SK-N-SH treated with all-trans-retinoic acid at 6 μM for 48 hours (cell line): ENCODE results near the gene PRSS2.

Source experiments
- ATAC-seq: fragments of 200-7000 bp; cut with Tn5 transposase; 3 replicates; pipeline ENCODE4 v1.9.1; 2020; ENCODE audit warnings: mild to moderate bottlenecking, moderate library complexity
- BACH2 ChIP-seq: fragments of 250-450 bp; sonication (Bioruptor Pico); IDR thresholded peaks from 2 replicates; pipeline ENCODE4 v1.9.0; 2021; ENCODE audit warnings: mild to moderate bottlenecking, borderline replicate concordance
- CREB5 ChIP-seq: fragments of 250-450 bp; sonication (Bioruptor Pico); IDR thresholded peaks from 2 replicates; pipeline ENCODE4 v1.5.1; 2020; ENCODE audit warnings: low read depth, mild to moderate bottlenecking, moderate library complexity
- CSDC2 ChIP-seq: fragments of 250-450 bp; sonication (Bioruptor Pico); IDR thresholded peaks from 2 replicates; pipeline ENCODE4 v1.5.0; 2020; ENCODE audit warnings: mild to moderate bottlenecking, moderate library complexity
- ESRRG ChIP-seq: fragments of 250-450 bp; sonication (Bioruptor Pico); IDR thresholded peaks from 2 replicates; pipeline ENCODE4 v1.6.1; 2021; ENCODE audit warnings: mild to moderate bottlenecking
- GLIS3 ChIP-seq: fragments of 250-450 bp; sonication (Bioruptor Pico); IDR thresholded peaks from 2 replicates; pipeline ENCODE4 v1.5.0; 2020; ENCODE audit warnings: mild to moderate bottlenecking, moderate library complexity
- ISL1 ChIP-seq: fragments of 250-450 bp; sonication (Bioruptor Pico); IDR thresholded peaks from 2 replicates; pipeline ENCODE4 v2.1.2; 2022; ENCODE audit warnings: mild to moderate bottlenecking, moderate library complexity
- POU6F1 ChIP-seq: fragments of 250-450 bp; sonication (Bioruptor Pico); IDR thresholded peaks from 2 replicates; pipeline ENCODE4 v1.8.0; 2021; ENCODE audit warnings: low read depth, mild to moderate bottlenecking, moderate library complexity, borderline replicate concordance
- PPARA ChIP-seq: fragments of 250-450 bp; sonication (Bioruptor Pico); IDR thresholded peaks from 2 replicates; pipeline ENCODE4 v1.5.0; 2020; ENCODE audit warnings: mild to moderate bottlenecking, borderline replicate concordance
- SNAI2 ChIP-seq: fragments of 250-450 bp; sonication (Bioruptor Pico); IDR thresholded peaks from 2 replicates; pipeline ENCODE4 v1.5.0; 2020; ENCODE audit warnings: mild to moderate bottlenecking, moderate library complexity
- TCF4 ChIP-seq: fragments of 250-450 bp; sonication (Bioruptor Pico); IDR thresholded peaks from 2 replicates; pipeline ENCODE4 v1.8.0; 2021; ENCODE audit warnings: mild to moderate bottlenecking, moderate library complexity, borderline replicate concordance
- TOX ChIP-seq: fragments of 250-450 bp; sonication (Bioruptor Pico); IDR thresholded peaks from 2 replicates; pipeline ENCODE4 v1.8.0; 2021; ENCODE audit warnings: mild to moderate bottlenecking, moderate library complexity, borderline replicate concordance
- ZC3H10 ChIP-seq: fragments of 250-450 bp; sonication (Bioruptor Pico); IDR thresholded peaks from 2 replicates; pipeline ENCODE4 v1.5.1; 2021; ENCODE audit warnings: mild to moderate bottlenecking, moderate library complexity
- ZFP3 ChIP-seq: fragments of 250-450 bp; sonication (Bioruptor Pico); IDR thresholded peaks from 2 replicates; pipeline ENCODE4 v1.5.0; 2020; ENCODE audit warnings: mild to moderate bottlenecking, moderate library complexity
- ZFP30 ChIP-seq: fragments of 450-650 bp; formaldehyde crosslinking; IDR thresholded peaks from 2 replicates; pipeline ENCODE4 v1.5.0; 2022; ENCODE audit warnings: mild to moderate bottlenecking, moderate library complexity
- ZNF565 ChIP-seq: fragments of 450-650 bp; formaldehyde crosslinking; conservative IDR thresholded peaks from 2 replicates; pipeline ENCODE4 v1.5.0; 2020; ENCODE audit warnings: low read depth, mild to moderate bottlenecking, moderate library complexity
- ZNF70 ChIP-seq: fragments of 450-650 bp; formaldehyde crosslinking; IDR thresholded peaks from 2 replicates; pipeline ENCODE4 v1.5.0; 2020; ENCODE audit warnings: mild to moderate bottlenecking, moderate library complexity
- ZNF8 ChIP-seq: fragments of 450-650 bp; formaldehyde crosslinking; IDR thresholded peaks from 2 replicates; pipeline ENCODE4 v1.5.0; 2020; ENCODE audit warnings: mild to moderate bottlenecking, moderate library complexity
- TF ChIP-seq, protein P1 (sequence below): fragments of 250-450 bp; sonication (Bioruptor Pico); IDR thresholded peaks from 2 replicates; pipeline ENCODE4 v1.5.0; 2020; ENCODE audit warnings: mild to moderate bottlenecking, moderate library complexity
- TF ChIP-seq, protein P2 (sequence below): fragments of 250-450 bp; sonication (Bioruptor Pico); IDR thresholded peaks from 2 replicates; pipeline ENCODE4 v1.8.0; 2020; ENCODE audit warnings: mild to moderate bottlenecking, moderate library complexity, borderline replicate concordance
- TF ChIP-seq, protein P3 (sequence below): fragments of 250-450 bp; sonication (Bioruptor Pico); IDR thresholded peaks from 2 replicates; pipeline ENCODE4 v1.5.1; 2021; ENCODE audit warnings: mild to moderate bottlenecking, moderate library complexity

The PRSS2 gene

DNA sequence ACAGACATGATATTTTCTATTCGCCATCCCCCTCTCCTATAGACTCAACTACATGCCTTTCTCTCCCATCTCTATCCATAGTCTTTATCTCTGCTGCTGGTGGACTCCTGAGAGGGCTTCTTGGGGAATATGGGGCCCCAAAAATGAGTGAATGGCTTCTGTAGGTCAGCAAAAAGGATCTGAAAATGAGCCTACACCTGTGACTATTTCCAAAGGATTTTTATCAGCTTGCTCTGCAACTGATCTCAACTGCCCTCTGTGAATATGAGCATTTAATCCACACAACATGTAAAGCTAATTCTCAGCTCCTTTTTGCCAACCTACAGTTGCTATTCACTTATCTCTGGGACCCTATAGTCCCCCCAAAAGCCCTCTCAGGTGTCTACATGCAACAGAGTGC is 36.2 kb downstream of the PRSS2 start:
- TF ChIP-seq ZNF8 (no peak), ZNF70 (CRISPR knock-in tag) (no peak), ESRRG (CRISPR knock-in tag) (no peak)
- TF ChIP-seq, all 23 proteins: peak for 0
- ATAC-seq = no peak

- ATAC-seq = no peak
- TF ChIP-seq ZNF70 (CRISPR knock-in tag) = peak; percentile 83
- TF ChIP-seq, protein P1, sequence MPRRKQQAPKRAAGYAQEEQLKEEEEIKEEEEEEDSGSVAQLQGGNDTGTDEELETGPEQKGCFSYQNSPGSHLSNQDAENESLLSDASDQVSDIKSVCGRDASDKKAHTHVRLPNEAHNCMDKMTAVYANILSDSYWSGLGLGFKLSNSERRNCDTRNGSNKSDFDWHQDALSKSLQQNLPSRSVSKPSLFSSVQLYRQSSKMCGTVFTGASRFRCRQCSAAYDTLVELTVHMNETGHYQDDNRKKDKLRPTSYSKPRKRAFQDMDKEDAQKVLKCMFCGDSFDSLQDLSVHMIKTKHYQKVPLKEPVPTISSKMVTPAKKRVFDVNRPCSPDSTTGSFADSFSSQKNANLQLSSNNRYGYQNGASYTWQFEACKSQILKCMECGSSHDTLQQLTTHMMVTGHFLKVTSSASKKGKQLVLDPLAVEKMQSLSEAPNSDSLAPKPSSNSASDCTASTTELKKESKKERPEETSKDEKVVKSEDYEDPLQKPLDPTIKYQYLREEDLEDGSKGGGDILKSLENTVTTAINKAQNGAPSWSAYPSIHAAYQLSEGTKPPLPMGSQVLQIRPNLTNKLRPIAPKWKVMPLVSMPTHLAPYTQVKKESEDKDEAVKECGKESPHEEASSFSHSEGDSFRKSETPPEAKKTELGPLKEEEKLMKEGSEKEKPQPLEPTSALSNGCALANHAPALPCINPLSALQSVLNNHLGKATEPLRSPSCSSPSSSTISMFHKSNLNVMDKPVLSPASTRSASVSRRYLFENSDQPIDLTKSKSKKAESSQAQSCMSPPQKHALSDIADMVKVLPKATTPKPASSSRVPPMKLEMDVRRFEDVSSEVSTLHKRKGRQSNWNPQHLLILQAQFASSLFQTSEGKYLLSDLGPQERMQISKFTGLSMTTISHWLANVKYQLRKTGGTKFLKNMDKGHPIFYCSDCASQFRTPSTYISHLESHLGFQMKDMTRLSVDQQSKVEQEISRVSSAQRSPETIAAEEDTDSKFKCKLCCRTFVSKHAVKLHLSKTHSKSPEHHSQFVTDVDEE (CRISPR knock-in tag) = no peak
These were observed 37.2 kb downstream of the PRSS2 start for GRCh38 chr7:142807855-142808460.

DNA sequence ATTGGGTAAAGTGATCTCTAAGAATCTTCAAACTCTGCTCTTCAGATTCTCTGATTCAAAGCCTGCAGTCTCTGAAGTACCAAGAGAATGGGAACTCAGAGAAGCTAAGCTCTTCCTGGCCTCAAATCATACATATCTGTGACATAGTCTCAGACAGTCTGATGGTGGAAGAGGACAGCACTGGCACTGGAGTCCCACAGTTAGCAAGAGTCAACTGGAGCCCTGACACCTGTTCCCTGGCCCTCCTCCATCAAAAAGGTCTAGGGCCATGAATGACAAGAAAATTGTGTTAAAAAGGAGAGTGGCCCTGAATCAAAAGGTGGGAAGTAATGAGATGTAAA is 37.7 kb downstream of the PRSS2 start:
- ATAC-seq = no peak

More for the DNA sequence above, 37.7 kb downstream of the PRSS2 start:
- TF ChIP-seq ISL1 (CRISPR knock-in tag) (no peak), PPARA (no peak), CSDC2 (no peak), SNAI2 (CRISPR knock-in tag) (no peak), ZFP30 (CRISPR knock-in tag) (no peak), BACH2 (CRISPR knock-in tag) (no peak), ZNF565 (CRISPR knock-in tag) (no peak), POU6F1 (CRISPR knock-in tag) (no peak), GLIS3 (CRISPR knock-in tag) (no peak), TCF4 (CRISPR knock-in tag) (no peak), ZNF8 (no peak), ZFP3 (CRISPR knock-in tag) (no peak), ZC3H10 (CRISPR knock-in tag) (no peak), CREB5 (CRISPR knock-in tag) (no peak), TOX (no peak)
- TF ChIP-seq, protein P2, sequence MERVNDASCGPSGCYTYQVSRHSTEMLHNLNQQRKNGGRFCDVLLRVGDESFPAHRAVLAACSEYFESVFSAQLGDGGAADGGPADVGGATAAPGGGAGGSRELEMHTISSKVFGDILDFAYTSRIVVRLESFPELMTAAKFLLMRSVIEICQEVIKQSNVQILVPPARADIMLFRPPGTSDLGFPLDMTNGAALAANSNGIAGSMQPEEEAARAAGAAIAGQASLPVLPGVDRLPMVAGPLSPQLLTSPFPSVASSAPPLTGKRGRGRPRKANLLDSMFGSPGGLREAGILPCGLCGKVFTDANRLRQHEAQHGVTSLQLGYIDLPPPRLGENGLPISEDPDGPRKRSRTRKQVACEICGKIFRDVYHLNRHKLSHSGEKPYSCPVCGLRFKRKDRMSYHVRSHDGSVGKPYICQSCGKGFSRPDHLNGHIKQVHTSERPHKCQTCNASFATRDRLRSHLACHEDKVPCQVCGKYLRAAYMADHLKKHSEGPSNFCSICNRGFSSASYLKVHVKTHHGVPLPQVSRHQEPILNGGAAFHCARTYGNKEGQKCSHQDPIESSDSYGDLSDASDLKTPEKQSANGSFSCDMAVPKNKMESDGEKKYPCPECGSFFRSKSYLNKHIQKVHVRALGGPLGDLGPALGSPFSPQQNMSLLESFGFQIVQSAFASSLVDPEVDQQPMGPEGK (CRISPR knock-in tag) = no peak
- TF ChIP-seq, protein P1 (CRISPR knock-in tag) = no peak
- TF ChIP-seq, protein P3, sequence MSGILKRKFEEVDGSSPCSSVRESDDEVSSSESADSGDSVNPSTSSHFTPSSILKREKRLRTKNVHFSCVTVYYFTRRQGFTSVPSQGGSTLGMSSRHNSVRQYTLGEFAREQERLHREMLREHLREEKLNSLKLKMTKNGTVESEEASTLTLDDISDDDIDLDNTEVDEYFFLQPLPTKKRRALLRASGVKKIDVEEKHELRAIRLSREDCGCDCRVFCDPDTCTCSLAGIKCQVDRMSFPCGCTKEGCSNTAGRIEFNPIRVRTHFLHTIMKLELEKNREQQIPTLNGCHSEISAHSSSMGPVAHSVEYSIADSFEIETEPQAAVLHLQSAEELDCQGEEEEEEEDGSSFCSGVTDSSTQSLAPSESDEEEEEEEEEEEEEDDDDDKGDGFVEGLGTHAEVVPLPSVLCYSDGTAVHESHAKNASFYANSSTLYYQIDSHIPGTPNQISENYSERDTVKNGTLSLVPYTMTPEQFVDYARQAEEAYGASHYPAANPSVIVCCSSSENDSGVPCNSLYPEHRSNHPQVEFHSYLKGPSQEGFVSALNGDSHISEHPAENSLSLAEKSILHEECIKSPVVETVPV = no peak
